Iris pigment epithelial cell (primary cell): ENCODE results near the gene TP53BP1.
"Not testable (repeated sequence)": the region's sequence is repeated elsewhere in the genome, so short reads cannot be mapped to it uniquely, and the experiment has no call there.

Source experiments
- DNase-seq: peaks from one replicate; pipeline ENCODE4 v3.0.0-alpha.2; 2011; ENCODE audit warnings: low read depth

The TP53BP1 gene

GRCh38 chr15:43492673-43493601 lies at the start of gene TP53BP1:
Gene TP53BP1, minus strand, starts transcription at chr15:43493156. Its CDS starts 113 bp downstream, at chr15:43493043.
- peak; percentile 96 for DNase-seq

- DNase-seq: peak; percentile 52
Measured at GRCh38 chr15:43541785-43542184, 48.8 kb upstream of the TP53BP1 start.

GRCh38 chr15:43538091-43538490 lies 45.1 kb upstream of the TP53BP1 start:
- DNase-seq: no peak

GRCh38 chr15:43534897-43535296 lies 41.9 kb upstream of the TP53BP1 start:
- no peak for DNase-seq

- not testable (repeated sequence) for DNase-seq
Measured at GRCh38 chr15:43532826-43533225, 39.9 kb upstream of the TP53BP1 start.

GRCh38 chr15:43531018-43531670 lies 38.2 kb upstream of the TP53BP1 start:
- no peak for DNase-seq

- DNase-seq: no peak
Measured at GRCh38 chr15:43529587-43530345, 36.8 kb upstream of the TP53BP1 start.

- no peak for DNase-seq
Measured at GRCh38 chr15:43529141-43529540, 36.2 kb upstream of the TP53BP1 start.

- no peak for DNase-seq
Measured at GRCh38 chr15:43528542-43529007, 35.6 kb upstream of the TP53BP1 start.

GRCh38 chr15:43527802-43528541 lies 35.0 kb upstream of the TP53BP1 start:
- no peak for DNase-seq

GRCh38 chr15:43527016-43527801 lies 34.3 kb upstream of the TP53BP1 start:
- no peak for DNase-seq

- DNase-seq: no peak
Measured at GRCh38 chr15:43526261-43526930, 33.4 kb upstream of the TP53BP1 start.

- DNase-seq: no peak
Measured at GRCh38 chr15:43525131-43525530, 32.2 kb upstream of the TP53BP1 start.

GRCh38 chr15:43524254-43524845 lies 31.4 kb upstream of the TP53BP1 start:
- no peak for DNase-seq

GRCh38 chr15:43523646-43524045 lies 30.7 kb upstream of the TP53BP1 start:
- DNase-seq: no peak

- no peak for DNase-seq
Measured at GRCh38 chr15:43522247-43522646, 29.3 kb upstream of the TP53BP1 start.

- DNase-seq: no peak
Measured at GRCh38 chr15:43521419-43521818, 28.5 kb upstream of the TP53BP1 start.

- DNase-seq: no peak
Measured at GRCh38 chr15:43520138-43520537, 27.2 kb upstream of the TP53BP1 start.

- DNase-seq: no peak
Measured at GRCh38 chr15:43519196-43519595, 26.2 kb upstream of the TP53BP1 start.
